Neural crest cell (in vitro differentiated cells): ENCODE results near the gene ANKH. TPM values are rescaled to one million over a fixed set of nuclear protein-coding genes. Genes with fewer than 3 reads are reported as not detected.

ENCODE experiments used
- DNase-seq: peaks from one replicate; pipeline ENCODE4 v3.0.0; 2021; ENCODE audit warnings: low read depth, mixed read lengths, low spot score
- H3K27ac Mint-ChIP-seq: one replicate; pipeline ENCODE4 v1.8.0; 2021; ENCODE audit warnings: mild to moderate bottlenecking, mixed read lengths; ENCODE audit not compliant: unreplicated experiment
- H3K27me3 Mint-ChIP-seq: 2 replicates; pipeline ENCODE4 v1.8.0; 2021; ENCODE audit warnings: low read depth, mild to moderate bottlenecking, mixed read lengths
- H3K36me3 Mint-ChIP-seq: 2 replicates; pipeline ENCODE4 v1.8.0; 2021; ENCODE audit warnings: low read depth, mild to moderate bottlenecking, mixed read lengths
- H3K4me1 Mint-ChIP-seq: 2 replicates; pipeline ENCODE4 v1.8.0; 2021; ENCODE audit warnings: mixed read lengths
- H3K4me3 Mint-ChIP-seq: one replicate; pipeline ENCODE4 v1.8.0; 2021; ENCODE audit warnings: mild to moderate bottlenecking, mixed read lengths
- H3K9me3 Mint-ChIP-seq: 2 replicates; pipeline ENCODE4 v1.8.0; 2021; ENCODE audit warnings: mixed read lengths
- total RNA-seq: library from RNA; stranded (reverse); gene quantifications from 2 replicates; pipeline ENCODE4 v1.2.1, GENCODE V29; 2021
- TF ChIP-seq, protein P1 (sequence below): fragments of 200-600 bp; sonication (generic); conservative IDR thresholded peaks from 2 replicates; pipeline ENCODE4 v1.5.0; 2021; ENCODE audit warnings: antibody characterized with exemption, mild to moderate bottlenecking

Gene ANKH
- total RNA-seq, 1 donor from 2014 or later, result 28.6 TPM

GRCh38 chr5:14716755-14717752, 154.5 kb downstream of the ANKH start:
- Mint-ChIP-seq H3K27ac (peak overlapping the region; percentile 89), H3K9me3 (peaks cover 4% of the 10 kb centered on the region), H3K27me3 (no peaks in the 10 kb centered on the region), H3K4me1 (no peaks in the 10 kb centered on the region), H3K36me3 (peaks cover 39% of the 10 kb centered on the region), H3K4me3 (no peak overlapping the region)
- TF ChIP-seq, protein P1, sequence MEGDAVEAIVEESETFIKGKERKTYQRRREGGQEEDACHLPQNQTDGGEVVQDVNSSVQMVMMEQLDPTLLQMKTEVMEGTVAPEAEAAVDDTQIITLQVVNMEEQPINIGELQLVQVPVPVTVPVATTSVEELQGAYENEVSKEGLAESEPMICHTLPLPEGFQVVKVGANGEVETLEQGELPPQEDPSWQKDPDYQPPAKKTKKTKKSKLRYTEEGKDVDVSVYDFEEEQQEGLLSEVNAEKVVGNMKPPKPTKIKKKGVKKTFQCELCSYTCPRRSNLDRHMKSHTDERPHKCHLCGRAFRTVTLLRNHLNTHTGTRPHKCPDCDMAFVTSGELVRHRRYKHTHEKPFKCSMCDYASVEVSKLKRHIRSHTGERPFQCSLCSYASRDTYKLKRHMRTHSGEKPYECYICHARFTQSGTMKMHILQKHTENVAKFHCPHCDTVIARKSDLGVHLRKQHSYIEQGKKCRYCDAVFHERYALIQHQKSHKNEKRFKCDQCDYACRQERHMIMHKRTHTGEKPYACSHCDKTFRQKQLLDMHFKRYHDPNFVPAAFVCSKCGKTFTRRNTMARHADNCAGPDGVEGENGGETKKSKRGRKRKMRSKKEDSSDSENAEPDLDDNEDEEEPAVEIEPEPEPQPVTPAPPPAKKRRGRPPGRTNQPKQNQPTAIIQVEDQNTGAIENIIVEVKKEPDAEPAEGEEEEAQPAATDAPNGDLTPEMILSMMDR, result no peak
- no peak for DNase-seq

GRCh38 chr5:14715481-14715880, 156.1 kb downstream of the ANKH start:
- H3K36me3 Mint-ChIP-seq, result peaks cover 49% of the 10 kb centered on the region
- H3K27me3 Mint-ChIP-seq, result no peaks in the 10 kb centered on the region
- peaks cover 4% of the 10 kb centered on the region for H3K9me3 Mint-ChIP-seq
- no peak overlapping the region for H3K27ac Mint-ChIP-seq
- TF ChIP-seq, protein P1, result no peak
- no peak overlapping the region for H3K4me3 Mint-ChIP-seq
- DNase-seq, result no peak
- peaks cover under 1% of the 10 kb centered on the region for H3K4me1 Mint-ChIP-seq

GRCh38 chr5:14714706-14715105, 156.9 kb downstream of the ANKH start:
- peaks cover 7% of the 10 kb centered on the region for H3K4me1 Mint-ChIP-seq
- TF ChIP-seq, protein P1, result no peak
- H3K36me3 Mint-ChIP-seq, result peaks cover 52% of the 10 kb centered on the region
- H3K9me3 Mint-ChIP-seq, result peaks cover 4% of the 10 kb centered on the region
- no peak overlapping the region for H3K4me3 Mint-ChIP-seq
- no peak overlapping the region for H3K27ac Mint-ChIP-seq
- no peak for DNase-seq
- no peaks in the 10 kb centered on the region for H3K27me3 Mint-ChIP-seq

GRCh38 chr5:14713476-14714390, 157.8 kb downstream of the ANKH start:
- Mint-ChIP-seq H3K4me3 (no peak overlapping the region), H3K36me3 (peaks cover 47% of the 10 kb centered on the region), H3K9me3 (no peaks in the 10 kb centered on the region), H3K27me3 (no peaks in the 10 kb centered on the region), H3K4me1 (peaks cover 13% of the 10 kb centered on the region), H3K27ac (no peak overlapping the region)
- TF ChIP-seq, protein P1, result no peak
- DNase-seq, result no peak

GRCh38 chr5:14712666-14713065, 158.9 kb downstream of the ANKH start:
- Mint-ChIP-seq H3K36me3 (peaks cover 46% of the 10 kb centered on the region), H3K27me3 (no peaks in the 10 kb centered on the region), H3K4me1 (peaks cover 13% of the 10 kb centered on the region), H3K27ac (no peak overlapping the region), H3K9me3 (no peaks in the 10 kb centered on the region), H3K4me3 (no peak overlapping the region)
- TF ChIP-seq, protein P1, result no peak
- no peak for DNase-seq
